HUES64 (cell line): ENCODE data around the gene NIT1.
A peak's percentile ranks its signal among the peaks of the same experiment; 100 is the strongest.

Experiments
- H3K27ac ChIP-seq: 2 replicates; pipeline ENCODE4 v1.7.0; 2013; ENCODE audit warnings: low read depth, low read length, inconsistent platforms
- H3K27me3 ChIP-seq: 2 replicates; pipeline ENCODE4 v1.6.1; 2013; ENCODE audit warnings: mild to moderate bottlenecking, low read length; ENCODE audit not compliant: insufficient read depth
- H3K36me3 ChIP-seq: 2 replicates; pipeline ENCODE4 v1.6.1; 2013; ENCODE audit warnings: mild to moderate bottlenecking, low read length; ENCODE audit not compliant: insufficient read depth
- H3K4me1 ChIP-seq: 2 replicates; pipeline ENCODE4 v1.6.1; 2013; ENCODE audit warnings: mild to moderate bottlenecking, low read length, moderate library complexity; ENCODE audit not compliant: insufficient read depth
- H3K4me3 ChIP-seq: 2 replicates; pipeline ENCODE4 v1.5.1; 2013; ENCODE audit warnings: mild to moderate bottlenecking, low read length, moderate library complexity
- H3K9ac ChIP-seq: 2 replicates; pipeline ENCODE4 v1.6.1; 2013; ENCODE audit warnings: mild to moderate bottlenecking, low read depth, low read length
- H3K9me3 ChIP-seq: 2 replicates; pipeline ENCODE4 v1.6.1; 2013; ENCODE audit warnings: low read depth, low read length; ENCODE audit not compliant: insufficient read depth
- WGBS: fragments of 150-250, 120-280 bp; methylation state at CpG from one replicate; pipeline ENCODE4 v1.1.7; 2013; ENCODE audit warnings: missing lambda C conversion rate; 5-methylcytosine and 5-hydroxymethylcytosine counted together

The NIT1 gene

GRCh38 chr1:161119092-161119903 is 1.4 kb downstream of the NIT1 start:
- 76% methylated on average over 10 of the region's 10 CpGs for WGBS
- H3K4me1 ChIP-seq = peaks cover 10% of the 10 kb centered on the region
- H3K36me3 ChIP-seq = peaks cover 52% of the 10 kb centered on the region
- no peaks in the 10 kb centered on the region for H3K27me3 ChIP-seq
- no peak overlapping the region; the same call in 1 of the 2 replicates for H3K9ac ChIP-seq
- H3K27ac ChIP-seq = peak overlapping the region; percentile 38; the same call in 1 of the 2 replicates
- peak overlapping the region; percentile 81 for H3K4me3 ChIP-seq
- no peaks in the 10 kb centered on the region for H3K9me3 ChIP-seq

GRCh38 chr1:161121042-161121650 is 3.2 kb downstream of the NIT1 start:
- Histone ChIP-seq H3K27me3 (no peaks in the 10 kb centered on the region), H3K27ac (no peak overlapping the region), H3K4me3 (no peak overlapping the region), H3K4me1 (peaks cover 10% of the 10 kb centered on the region), H3K9ac (no peak overlapping the region), H3K9me3 (no peaks in the 10 kb centered on the region), H3K36me3 (peaks cover 61% of the 10 kb centered on the region)
- WGBS = 88% methylated on average over 2 of the region's 3 CpGs

GRCh38 chr1:161121834-161122233 is 3.9 kb downstream of the NIT1 start:
- Histone ChIP-seq H3K9ac (no peak overlapping the region), H3K27ac (no peak overlapping the region), H3K4me3 (no peak overlapping the region), H3K27me3 (no peaks in the 10 kb centered on the region), H3K36me3 (peaks cover 65% of the 10 kb centered on the region), H3K9me3 (no peaks in the 10 kb centered on the region), H3K4me1 (peaks cover 10% of the 10 kb centered on the region)
- 92% methylated on average over 4 of the region's 4 CpGs for WGBS

- Histone ChIP-seq H3K36me3 (peaks cover 76% of the 10 kb centered on the region), H3K9me3 (no peaks in the 10 kb centered on the region), H3K27ac (no peak overlapping the region), H3K27me3 (no peaks in the 10 kb centered on the region), H3K9ac (no peak overlapping the region), H3K4me3 (no peak overlapping the region), H3K4me1 (peaks cover 10% of the 10 kb centered on the region)
- WGBS = 95% methylated on average over 6 of the region's 6 CpGs
Measured at GRCh38 chr1:161122967-161123366, 5.1 kb downstream of the NIT1 start.

- Histone ChIP-seq H3K36me3 (peaks cover 72% of the 10 kb centered on the region), H3K9me3 (no peaks in the 10 kb centered on the region), H3K4me3 (no peak overlapping the region), H3K4me1 (peaks cover 12% of the 10 kb centered on the region), H3K9ac (no peak overlapping the region), H3K27ac (no peak overlapping the region), H3K27me3 (no peaks in the 10 kb centered on the region)
- 100% methylated on average over 2 of the region's 2 CpGs for WGBS
Measured at GRCh38 chr1:161127649-161128048, 9.7 kb downstream of the NIT1 start.

- H3K27ac ChIP-seq = no peak overlapping the region
- WGBS = 96% methylated on average over 4 of the region's 4 CpGs
- no peak overlapping the region for H3K4me3 ChIP-seq
- peaks cover 12% of the 10 kb centered on the region for H3K4me1 ChIP-seq
- no peaks in the 10 kb centered on the region for H3K9me3 ChIP-seq
- no peaks in the 10 kb centered on the region for H3K27me3 ChIP-seq
- peaks cover 62% of the 10 kb centered on the region for H3K36me3 ChIP-seq
- no peak overlapping the region for H3K9ac ChIP-seq
Measured at GRCh38 chr1:161128591-161129420, 10.9 kb downstream of the NIT1 start.

GRCh38 chr1:161130266-161130665 is 12.4 kb downstream of the NIT1 start:
- Histone ChIP-seq H3K4me1 (peaks cover 12% of the 10 kb centered on the region), H3K36me3 (peaks cover 51% of the 10 kb centered on the region), H3K27ac (no peak overlapping the region), H3K4me3 (peak overlapping the region; percentile 80), H3K27me3 (no peaks in the 10 kb centered on the region), H3K9me3 (no peaks in the 10 kb centered on the region), H3K9ac (no peak overlapping the region)
- 92% methylated on average over 1 of the region's 1 CpG for WGBS

- peak overlapping the region; percentile 85 for H3K9ac ChIP-seq
- H3K27ac ChIP-seq = peak overlapping the region; percentile 97
- no peaks in the 10 kb centered on the region for H3K27me3 ChIP-seq
- H3K4me1 ChIP-seq = peaks cover 12% of the 10 kb centered on the region
- peaks cover 41% of the 10 kb centered on the region for H3K36me3 ChIP-seq
- H3K4me3 ChIP-seq = peak overlapping the region; percentile 80
- WGBS = 1% methylated on average over 22 of the region's 22 CpGs
- no peaks in the 10 kb centered on the region for H3K9me3 ChIP-seq
Measured at GRCh38 chr1:161131523-161132409, 13.9 kb downstream of the NIT1 start.

- H3K4me1 ChIP-seq = peaks cover 12% of the 10 kb centered on the region
- H3K4me3 ChIP-seq = peak within 1 kb of the TSS; percentile 80
- under 1% methylated on average over 66 of the region's 68 CpGs for WGBS
- H3K27me3 ChIP-seq = no peaks in the 10 kb centered on the region
- H3K27ac ChIP-seq = peak within 1 kb of the TSS; percentile 97
- H3K36me3 ChIP-seq = peaks cover 33% of the 10 kb centered on the region
- no peaks in the 10 kb centered on the region for H3K9me3 ChIP-seq
- peak within 1 kb of the TSS; percentile 85 for H3K9ac ChIP-seq
Measured at GRCh38 chr1:161132410-161133219, 14.7 kb downstream of the NIT1 start, which contains the start of gene DEDD. DEDD (minus strand) TSS chr1:161132667; CDS start chr1:161124462, 8,205 bp downstream.
